NCI-H1417 treated with DMSO at 0.1 percent for 48 hours (cell line): Measurements from ENCODE around the gene A2ML1.
"Not testable (repeated sequence)": the region's sequence is repeated elsewhere in the genome, so short reads cannot be mapped to it uniquely, and the experiment has no call there.

ENCODE experiments used
- DNase-seq: peaks from one replicate; lab custom pipeline; 2025; lab: John Stamatoyannopoulos, UW

The A2ML1 gene

GRCh38 chr12:8855891-8856290, 33.5 kb downstream of the A2ML1 start:
- DNase-seq: no peak

GRCh38 chr12:8859448-8859847, 37.0 kb downstream of the A2ML1 start:
- DNase-seq: not testable (repeated sequence)

GRCh38 chr12:8860165-8860961, 37.9 kb downstream of the A2ML1 start:
- no peak for DNase-seq

- no peak for DNase-seq
Observed at GRCh38 chr12:8866429-8866828, 44.0 kb downstream of the A2ML1 start.

GRCh38 chr12:8867009-8867408, 44.6 kb downstream of the A2ML1 start:
- no peak for DNase-seq

GRCh38 chr12:8867786-8868185, 45.4 kb downstream of the A2ML1 start:
- DNase-seq: no peak

- DNase-seq: no peak
Observed at GRCh38 chr12:8870586-8870985, 48.2 kb downstream of the A2ML1 start.

- DNase-seq: no peak
Observed at GRCh38 chr12:8871068-8871467, 48.6 kb downstream of the A2ML1 start.

GRCh38 chr12:8876887-8877286, 54.5 kb downstream of the A2ML1 start:
- DNase-seq: no peak

GRCh38 chr12:8886502-8887284, 64.3 kb downstream of the A2ML1 start:
- no peak for DNase-seq

GRCh38 chr12:8887285-8887715, 64.9 kb downstream of the A2ML1 start:
- DNase-seq: no peak

- DNase-seq: no peak
Observed at GRCh38 chr12:8890313-8891085, 68.1 kb downstream of the A2ML1 start.

- no peak for DNase-seq
Observed at GRCh38 chr12:8891976-8892375, 69.6 kb downstream of the A2ML1 start.

GRCh38 chr12:8894378-8894777, 72.0 kb downstream of the A2ML1 start:
- no peak for DNase-seq

GRCh38 chr12:8894986-8895385, 72.6 kb downstream of the A2ML1 start:
- DNase-seq: no peak

GRCh38 chr12:8897081-8897480, 74.7 kb downstream of the A2ML1 start:
- DNase-seq: no peak

- DNase-seq: no peak
Observed at GRCh38 chr12:8899830-8900229, 77.4 kb downstream of the A2ML1 start.

GRCh38 chr12:8902703-8903102, 80.3 kb downstream of the A2ML1 start:
- not testable (repeated sequence) for DNase-seq

- DNase-seq: no peak
Observed at GRCh38 chr12:8903646-8904045, 81.2 kb downstream of the A2ML1 start.

GRCh38 chr12:8904665-8905064, 82.2 kb downstream of the A2ML1 start:
- DNase-seq: no peak

- DNase-seq: no peak
Observed at GRCh38 chr12:8905546-8905945, 83.1 kb downstream of the A2ML1 start.
